ENCODE measurements around the gene KCNQ1OT1. TPM values are rescaled to one million over a fixed set of nuclear protein-coding genes. Genes with fewer than 3 reads are reported as not detected.

KCNQ1OT1 gene
- total and polyA plus RNA-seq, 12 donors: 0.15 to 10.6 (median 1.1) TPM

DNA sequence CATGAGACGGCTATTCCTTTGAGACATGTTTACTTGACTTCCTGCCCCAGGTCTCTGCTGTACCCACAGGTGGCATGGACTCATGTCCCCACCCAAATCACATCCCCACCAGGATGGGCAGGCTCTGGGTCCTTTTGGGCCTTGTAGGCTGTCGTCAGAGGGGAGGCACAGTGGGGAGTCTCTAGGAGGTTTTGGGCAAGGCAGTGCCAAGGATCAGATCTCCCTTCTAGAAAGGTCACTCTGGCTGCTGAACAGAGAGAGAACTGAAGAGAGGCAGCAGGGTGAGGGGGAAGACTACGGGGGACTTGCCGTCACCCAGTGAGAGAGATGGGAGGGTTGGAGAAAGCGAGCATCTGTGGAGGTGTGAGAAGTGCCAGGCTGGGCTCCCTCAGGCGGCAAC is 4.6 kb upstream of the KCNQ1OT1 start:
- no peak for TF ChIP-seq POLR2A (IDR thresholded peaks at IDR 0.05)
- no peak for TF ChIP-seq CTCF (IDR thresholded peaks at IDR 0.05)
- WGBS, 4 donors: 95 to 98% (median 97%) methylated on average over 6 of the region's 6 CpGs
- no peaks in the 10 kb centered on the region for H3K27me3 ChIP-seq
- no peaks in the 10 kb centered on the region for H3K9me3 ChIP-seq (replicated peaks in 1 of 3)
- H3K36me3 ChIP-seq (replicated peaks in 1 of 2): no peaks in the 10 kb centered on the region
- H3K4me1 ChIP-seq (replicated peaks in 1 of 2): peaks cover 0 to 15% of the 10 kb centered on the region in 2 donors
- DNase-seq: peak in 1 of 7 donors; percentile 10
- H3K27ac ChIP-seq: no peak overlapping the region
- H3K4me3 ChIP-seq: no peak overlapping the region
- intact Hi-C loops (cut with DNase I): no loop called here

- DNase-seq: peak in 1 of 7 donors; percentile 18
- no peaks in the 10 kb centered on the region for H3K36me3 ChIP-seq (replicated peaks in 1 of 2)
- 67 to 81% (median 76%) methylated on average over 11 to 16 of the region's 16 CpGs for WGBS, 4 donors
- peak overlapping the region in 1 of 5 donors; percentile 31 for H3K27ac ChIP-seq
- TF ChIP-seq CTCF (IDR thresholded peaks at IDR 0.05) (no peak), POLR2A (IDR thresholded peaks at IDR 0.05) (no peak)
- no peak overlapping the region for H3K4me3 ChIP-seq
- intact Hi-C loops (cut with DNase I): no loop called here
- H3K9me3 ChIP-seq (replicated peaks in 1 of 3): no peaks in the 10 kb centered on the region
- H3K4me1 ChIP-seq (replicated peaks in 1 of 2): peaks cover 0 to 13% of the 10 kb centered on the region in 2 donors
- H3K27me3 ChIP-seq: no peaks in the 10 kb centered on the region
These were observed 3.8 kb upstream of the KCNQ1OT1 start for GRCh38 chr11:2703363-2704141.

DNA sequence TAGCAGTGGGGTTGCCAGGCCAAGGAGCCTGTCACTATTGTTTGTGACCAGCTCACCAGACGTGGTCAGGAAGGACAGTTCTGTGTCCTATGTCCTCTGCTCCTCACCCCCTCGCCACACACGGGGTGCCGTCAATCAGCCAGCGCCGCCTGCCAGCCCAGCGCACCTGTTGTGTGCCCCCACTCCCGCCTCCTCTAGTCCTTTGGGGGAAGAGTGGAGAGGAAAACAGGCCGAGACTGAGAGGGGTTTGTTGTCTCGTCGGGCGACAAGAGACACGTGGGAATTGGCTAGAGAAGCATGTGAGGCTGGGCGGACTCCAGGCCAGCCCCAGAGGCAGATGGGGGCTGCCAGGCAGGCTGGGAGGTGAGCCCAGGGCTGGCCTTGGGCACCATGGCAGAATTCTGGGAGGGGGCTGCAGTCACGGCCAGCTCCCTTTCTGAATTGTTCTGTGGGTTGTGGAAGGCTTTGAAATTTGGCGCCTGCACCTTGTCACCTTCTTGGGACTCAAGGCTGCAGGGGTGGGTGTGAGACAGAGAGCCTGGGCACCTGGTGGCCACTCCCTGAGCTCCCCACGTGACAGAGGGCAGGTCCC is 3.1 kb upstream of the KCNQ1OT1 start:
- TF ChIP-seq POLR2A (IDR thresholded peaks at IDR 0.05): no peak
- TF ChIP-seq CTCF (IDR thresholded peaks at IDR 0.05): no peak
- Histone ChIP-seq H3K27ac (peak overlapping the region in 1 of 5 donors; percentile 31), H3K36me3 (replicated peaks in 1 of 2) (no peaks in the 10 kb centered on the region), H3K4me1 (replicated peaks in 1 of 2) (peaks cover 0 to 12% of the 10 kb centered on the region in 2 donors), H3K27me3 (no peaks in the 10 kb centered on the region), H3K4me3 (no peak overlapping the region), H3K9me3 (replicated peaks in 1 of 3) (no peaks in the 10 kb centered on the region)
- peak in 2 of 7 donors; percentile 4 to 17 for DNase-seq
- intact Hi-C loops (cut with DNase I): no loop called here
- WGBS, 4 donors: 86 to 88% (median 87%) methylated on average over 17 of the region's 17 CpGs

DNA sequence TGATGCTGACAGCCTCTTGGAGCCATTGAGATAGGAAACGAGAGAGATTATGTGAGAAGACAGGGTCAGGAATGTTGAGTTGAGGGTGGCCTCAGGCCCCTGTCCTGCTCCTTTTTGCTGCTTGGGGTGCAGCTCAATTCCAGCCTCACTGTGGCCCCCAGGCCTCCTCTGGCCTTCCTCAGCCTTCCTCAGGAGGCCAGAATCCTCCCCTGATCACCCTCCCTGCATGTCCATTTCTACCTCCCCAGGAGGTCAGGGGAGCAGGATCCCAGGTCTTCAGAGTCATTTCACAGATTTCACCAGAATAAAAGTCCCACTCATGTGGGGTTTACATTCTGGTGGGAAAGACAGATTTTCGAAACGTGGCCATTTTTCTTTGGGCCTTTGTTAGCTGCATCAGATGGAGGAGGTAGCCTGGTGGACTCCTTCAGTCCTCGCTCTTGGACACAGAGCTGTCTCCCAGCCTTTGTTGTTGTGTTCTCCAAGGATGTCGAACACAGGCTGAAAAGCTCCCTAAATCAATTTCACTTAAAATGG is 2.2 kb upstream of the KCNQ1OT1 start:
- 85 to 97% (median 95%) methylated on average over 5 of the region's 5 CpGs for WGBS, 4 donors

More for the DNA sequence above, 2.2 kb upstream of the KCNQ1OT1 start:
- no peak for TF ChIP-seq CTCF (IDR thresholded peaks at IDR 0.05)
- TF ChIP-seq POLR2A (IDR thresholded peaks at IDR 0.05): no peak
- peaks cover 0 to 12% of the 10 kb centered on the region in 2 donors for H3K4me1 ChIP-seq (replicated peaks in 1 of 2)
- peak in 2 of 7 donors; percentile 3 to 7 for DNase-seq
- H3K36me3 ChIP-seq (replicated peaks in 1 of 2): no peaks in the 10 kb centered on the region
- no peak overlapping the region for H3K27ac ChIP-seq
- H3K9me3 ChIP-seq (replicated peaks in 1 of 3): no peaks in the 10 kb centered on the region
- no peak overlapping the region for H3K4me3 ChIP-seq
- intact Hi-C loops (cut with DNase I): no loop called here
- H3K27me3 ChIP-seq: no peaks in the 10 kb centered on the region

Measured in adrenal gland (tissue), 12 donors.